Measurements from ENCODE around the gene SF1. TPM values are rescaled to one million over a fixed set of nuclear protein-coding genes. Genes with fewer than 3 reads are reported as not detected.

Gene SF1
- total RNA-seq, 1 donor from 2014 or later = 140 TPM

GRCh38 chr11:64722141-64723065, 55.9 kb downstream of the SF1 start:
- H3K27ac ChIP-seq = no peak overlapping the region
- H3K9ac ChIP-seq = no peak overlapping the region
- no peaks in the 10 kb centered on the region for H3K79me2 ChIP-seq (ENCODE audit: low read depth)
- H3K36me3 ChIP-seq = no peaks in the 10 kb centered on the region
- Mint-ChIP-seq H3K27ac (peak overlapping the region; percentile 33), H3K27me3 (ENCODE audit: insufficient read depth, low read depth) (peaks cover 29% of the 10 kb centered on the region), H3K4me3 (peak overlapping the region; percentile 85), H3K36me3 (no peaks in the 10 kb centered on the region), H3K9me3 (no peaks in the 10 kb centered on the region), H3K4me1 (peaks cover 43% of the 10 kb centered on the region)
- no peak for DNase-seq (ENCODE audit: low spot score)
- TF ChIP-seq EZH2phosphoT487 (IDR thresholded peaks at IDR 0.05) (no peak), CTCF (IDR thresholded peaks at IDR 0.05) (no peak), EZH2 (IDR thresholded peaks at IDR 0.05) (no peak)
- no peaks in the 10 kb centered on the region for H4K20me1 ChIP-seq (ENCODE audit: low read depth)
- no peaks in the 10 kb centered on the region for H3K9me3 ChIP-seq (ENCODE audit: low read depth)
- H3K4me2 ChIP-seq = peak overlapping the region; percentile 100
- peaks cover 58% of the 10 kb centered on the region for H3K27me3 ChIP-seq
- H3K4me1 ChIP-seq = peaks cover 17% of the 10 kb centered on the region
- no peak overlapping the region for H2AFZ ChIP-seq (replicated peaks)
- peak overlapping the region; percentile 99 for H3K4me3 ChIP-seq
- H3F3A ChIP-seq (ENCODE audit: low read depth) = no peaks in the 10 kb centered on the region

GRCh38 chr11:64721359-64721699, 57.0 kb downstream of the SF1 start:
- no peaks in the 10 kb centered on the region for H3F3A ChIP-seq (ENCODE audit: low read depth)
- TF ChIP-seq CTCF (IDR thresholded peaks at IDR 0.05) (no peak), EZH2 (IDR thresholded peaks at IDR 0.05) (no peak), EZH2phosphoT487 (IDR thresholded peaks at IDR 0.05) (no peak)
- H4K20me1 ChIP-seq (ENCODE audit: low read depth) = no peaks in the 10 kb centered on the region
- H3K4me3 ChIP-seq = no peak overlapping the region
- no peaks in the 10 kb centered on the region for H3K36me3 Mint-ChIP-seq
- H3K27ac ChIP-seq = no peak overlapping the region
- peaks cover 43% of the 10 kb centered on the region for H3K4me1 Mint-ChIP-seq
- peaks cover 13% of the 10 kb centered on the region for H3K4me1 ChIP-seq
- H3K27me3 Mint-ChIP-seq (ENCODE audit: insufficient read depth, low read depth) = peaks cover 29% of the 10 kb centered on the region
- no peaks in the 10 kb centered on the region for H3K9me3 Mint-ChIP-seq
- no peak overlapping the region for H3K9ac ChIP-seq
- peak overlapping the region; percentile 85 for H3K4me3 Mint-ChIP-seq
- no peak for DNase-seq (ENCODE audit: low spot score)
- no peaks in the 10 kb centered on the region for H3K9me3 ChIP-seq (ENCODE audit: low read depth)
- no peak overlapping the region for H3K4me2 ChIP-seq
- no peaks in the 10 kb centered on the region for H3K36me3 ChIP-seq
- H2AFZ ChIP-seq (replicated peaks) = no peak overlapping the region
- H3K27me3 ChIP-seq = peaks cover 69% of the 10 kb centered on the region
- H3K27ac Mint-ChIP-seq = no peak overlapping the region
- no peaks in the 10 kb centered on the region for H3K79me2 ChIP-seq (ENCODE audit: low read depth)

- no peak for DNase-seq (ENCODE audit: low spot score)
- no peak overlapping the region for H3K4me3 ChIP-seq
- TF ChIP-seq EZH2phosphoT487 (IDR thresholded peaks at IDR 0.05) = no peak
- no peak for TF ChIP-seq EZH2 (IDR thresholded peaks at IDR 0.05)
- TF ChIP-seq CTCF (IDR thresholded peaks at IDR 0.05) = no peak
- H3K4me1 ChIP-seq = peaks cover 7% of the 10 kb centered on the region
- Mint-ChIP-seq H3K9me3 (no peaks in the 10 kb centered on the region), H3K4me1 (peaks cover 43% of the 10 kb centered on the region), H3K27ac (no peak overlapping the region), H3K36me3 (no peaks in the 10 kb centered on the region), H3K4me3 (peak overlapping the region; percentile 69), H3K27me3 (ENCODE audit: insufficient read depth, low read depth) (peaks cover 30% of the 10 kb centered on the region)
- no peak overlapping the region for H2AFZ ChIP-seq (replicated peaks)
- H3K36me3 ChIP-seq = no peaks in the 10 kb centered on the region
- H3K79me2 ChIP-seq (ENCODE audit: low read depth) = no peaks in the 10 kb centered on the region
- peaks cover 74% of the 10 kb centered on the region for H3K27me3 ChIP-seq
- no peak overlapping the region for H3K27ac ChIP-seq
- no peak overlapping the region for H3K9ac ChIP-seq
- H3F3A ChIP-seq (ENCODE audit: low read depth) = no peaks in the 10 kb centered on the region
- no peaks in the 10 kb centered on the region for H3K9me3 ChIP-seq (ENCODE audit: low read depth)
- H4K20me1 ChIP-seq (ENCODE audit: low read depth) = peaks cover 5% of the 10 kb centered on the region
- H3K4me2 ChIP-seq = no peak overlapping the region
Observed at GRCh38 chr11:64720640-64721358, 57.5 kb downstream of the SF1 start.

All from neural progenitor cell (in vitro differentiated cells).